Measurements from ENCODE around the gene VASN.

VASN gene

GRCh38 chr16:4364196-4365013 lies 7.2 kb upstream of the VASN start:
- DNase-seq (ENCODE audit: low spot score): no peak
- H3K4me2 ChIP-seq (ENCODE audit: insufficient read depth, low read length, poor library complexity, severe bottlenecking): no peak overlapping the region
- H2BK15ac ChIP-seq (ENCODE audit: low read length): peak overlapping the region; percentile 58
- no peaks in the 10 kb centered on the region for H3K9me3 ChIP-seq (replicated peaks in 1 of 2; ENCODE audit: control insufficient read depth in 2 of 2, insufficient read depth in 1 of 2, low read depth in 1 of 2, low read length in 2 of 2)
- H3K4me1 ChIP-seq (ENCODE audit: control insufficient read depth in 2 of 2, insufficient read depth in 1 of 2, low read depth in 1 of 2, low read length in 2 of 2): peaks cover 3 to 8% of the 10 kb centered on the region in 2 donors
- H3K36me3 ChIP-seq (replicated peaks in 1 of 2; ENCODE audit: control insufficient read depth in 2 of 2, insufficient read depth in 2 of 2, low read length in 2 of 2): no peaks in the 10 kb centered on the region
- no peak overlapping the region for H2BK12ac ChIP-seq (ENCODE audit: low read length)
- no peaks in the 10 kb centered on the region for H3K27me3 ChIP-seq (ENCODE audit: control insufficient read depth in 3 of 3, insufficient read depth in 3 of 3, low read depth in 1 of 3, low read length in 3 of 3)
- peak overlapping the region; percentile 56 for H3K14ac ChIP-seq (ENCODE audit: low read length)
- no peak overlapping the region for H2BK5ac ChIP-seq (ENCODE audit: low read length)
- no peak overlapping the region for H4K91ac ChIP-seq (ENCODE audit: low read depth, low read length, poor library complexity)
- no peak overlapping the region for H3K4me3 ChIP-seq (ENCODE audit: low read length in 2 of 2)
- H3K27ac ChIP-seq (replicated peaks; ENCODE audit: low read length): no peak overlapping the region
- H3K23ac ChIP-seq (ENCODE audit: low read depth, low read length, poor library complexity): peak overlapping the region; percentile 80
- H3K9ac ChIP-seq (ENCODE audit: low read depth, low read length, poor library complexity): no peak overlapping the region
- H3K18ac ChIP-seq (ENCODE audit: low read length): no peak overlapping the region
- no peak overlapping the region for H3K4ac ChIP-seq (ENCODE audit: low read length)
- no CpG with 5 or more reads among the region's 37 CpGs for WGBS, 2 donors (ENCODE audit: extremely low coverage in 2 of 2, insufficient read length in 2 of 2, insufficient replicate concordance in 1 of 2)
- no peaks in the 10 kb centered on the region for H3K79me1 ChIP-seq (ENCODE audit: low read depth, low read length)
- peak overlapping the region; percentile 56 for H2AK5ac ChIP-seq (ENCODE audit: low read depth, low read length)
- no peak overlapping the region for H2BK120ac ChIP-seq (ENCODE audit: low read depth, low read length)
- H2AFZ ChIP-seq (ENCODE audit: low read length): no peak overlapping the region
- no peak overlapping the region for H4K8ac ChIP-seq (ENCODE audit: low read depth, low read length)

GRCh38 chr16:4365014-4365406 lies 6.6 kb upstream of the VASN start:
- no peak overlapping the region for H3K9ac ChIP-seq (ENCODE audit: low read depth, low read length, poor library complexity)
- no peak overlapping the region for H3K4me2 ChIP-seq (ENCODE audit: insufficient read depth, low read length, poor library complexity, severe bottlenecking)
- no peak overlapping the region for H2BK15ac ChIP-seq (ENCODE audit: low read length)
- H4K91ac ChIP-seq (ENCODE audit: low read depth, low read length, poor library complexity): no peak overlapping the region
- peak overlapping the region; percentile 80 for H3K23ac ChIP-seq (ENCODE audit: low read depth, low read length, poor library complexity)
- H3K14ac ChIP-seq (ENCODE audit: low read length): no peak overlapping the region
- WGBS, 2 donors (ENCODE audit: extremely low coverage in 2 of 2, insufficient read length in 2 of 2, insufficient replicate concordance in 1 of 2): no CpG with 5 or more reads among the region's 10 CpGs
- no peak overlapping the region for H2BK12ac ChIP-seq (ENCODE audit: low read length)
- no peak overlapping the region for H4K8ac ChIP-seq (ENCODE audit: low read depth, low read length)
- H3K4me1 ChIP-seq (ENCODE audit: control insufficient read depth in 2 of 2, insufficient read depth in 1 of 2, low read depth in 1 of 2, low read length in 2 of 2): peaks cover 3 to 8% of the 10 kb centered on the region in 2 donors
- no peak overlapping the region for H3K27ac ChIP-seq (replicated peaks; ENCODE audit: low read length)
- no peak overlapping the region for H3K18ac ChIP-seq (ENCODE audit: low read length)
- DNase-seq (ENCODE audit: low spot score): no peak
- H3K36me3 ChIP-seq (replicated peaks in 1 of 2; ENCODE audit: control insufficient read depth in 2 of 2, insufficient read depth in 2 of 2, low read length in 2 of 2): no peaks in the 10 kb centered on the region
- no peak overlapping the region for H2BK120ac ChIP-seq (ENCODE audit: low read depth, low read length)
- no peak overlapping the region for H3K4ac ChIP-seq (ENCODE audit: low read length)
- no peak overlapping the region for H2AK5ac ChIP-seq (ENCODE audit: low read depth, low read length)
- H2AFZ ChIP-seq (ENCODE audit: low read length): no peak overlapping the region
- no peaks in the 10 kb centered on the region for H3K27me3 ChIP-seq (ENCODE audit: control insufficient read depth in 3 of 3, insufficient read depth in 3 of 3, low read depth in 1 of 3, low read length in 3 of 3)
- no peaks in the 10 kb centered on the region for H3K9me3 ChIP-seq (replicated peaks in 1 of 2; ENCODE audit: control insufficient read depth in 2 of 2, insufficient read depth in 1 of 2, low read depth in 1 of 2, low read length in 2 of 2)
- no peak overlapping the region for H2BK5ac ChIP-seq (ENCODE audit: low read length)
- no peak overlapping the region for H3K4me3 ChIP-seq (ENCODE audit: low read length in 2 of 2)
- H3K79me1 ChIP-seq (ENCODE audit: low read depth, low read length): no peaks in the 10 kb centered on the region

- DNase-seq (ENCODE audit: low spot score): no peak
- H3K36me3 ChIP-seq (replicated peaks in 1 of 2; ENCODE audit: control insufficient read depth in 2 of 2, insufficient read depth in 2 of 2, low read length in 2 of 2): no peaks in the 10 kb centered on the region
- no peaks in the 10 kb centered on the region for H3K9me3 ChIP-seq (replicated peaks in 1 of 2; ENCODE audit: control insufficient read depth in 2 of 2, insufficient read depth in 1 of 2, low read depth in 1 of 2, low read length in 2 of 2)
- no peak overlapping the region for H2AFZ ChIP-seq (ENCODE audit: low read length)
- peak overlapping the region; percentile 60 for H3K18ac ChIP-seq (ENCODE audit: low read length)
- H3K23ac ChIP-seq (ENCODE audit: low read depth, low read length, poor library complexity): no peak overlapping the region
- H4K8ac ChIP-seq (ENCODE audit: low read depth, low read length): no peak overlapping the region
- no peak overlapping the region for H3K4me3 ChIP-seq (ENCODE audit: low read length in 2 of 2)
- H3K27me3 ChIP-seq (ENCODE audit: control insufficient read depth in 3 of 3, insufficient read depth in 3 of 3, low read depth in 1 of 3, low read length in 3 of 3): no peaks in the 10 kb centered on the region
- peak overlapping the region; percentile 35 for H2BK120ac ChIP-seq (ENCODE audit: low read depth, low read length)
- no peak overlapping the region for H3K9ac ChIP-seq (ENCODE audit: low read depth, low read length, poor library complexity)
- H4K91ac ChIP-seq (ENCODE audit: low read depth, low read length, poor library complexity): no peak overlapping the region
- peak overlapping the region; percentile 70 for H2AK5ac ChIP-seq (ENCODE audit: low read depth, low read length)
- H3K14ac ChIP-seq (ENCODE audit: low read length): peak overlapping the region; percentile 75
- no peak overlapping the region for H3K4me2 ChIP-seq (ENCODE audit: insufficient read depth, low read length, poor library complexity, severe bottlenecking)
- H3K4ac ChIP-seq (ENCODE audit: low read length): no peak overlapping the region
- peaks cover 3 to 14% of the 10 kb centered on the region in 2 donors for H3K4me1 ChIP-seq (ENCODE audit: control insufficient read depth in 2 of 2, insufficient read depth in 1 of 2, low read depth in 1 of 2, low read length in 2 of 2)
- H2BK15ac ChIP-seq (ENCODE audit: low read length): no peak overlapping the region
- H3K27ac ChIP-seq (replicated peaks; ENCODE audit: low read length): no peak overlapping the region
- H2BK5ac ChIP-seq (ENCODE audit: low read length): no peak overlapping the region
- no CpG with 5 or more reads among the region's 12 CpGs for WGBS, 2 donors (ENCODE audit: extremely low coverage in 2 of 2, insufficient read length in 2 of 2, insufficient replicate concordance in 1 of 2)
- no peak overlapping the region for H2BK12ac ChIP-seq (ENCODE audit: low read length)
- H3K79me1 ChIP-seq (ENCODE audit: low read depth, low read length): no peaks in the 10 kb centered on the region
Measured at GRCh38 chr16:4365615-4366014, 6.0 kb upstream of the VASN start.

- Histone ChIP-seq H3K4me2 (ENCODE audit: insufficient read depth, low read length, poor library complexity, severe bottlenecking) (no peak overlapping the region), H3K79me1 (ENCODE audit: low read depth, low read length) (no peaks in the 10 kb centered on the region), H3K18ac (ENCODE audit: low read length) (peak overlapping the region; percentile 17), H3K9ac (ENCODE audit: low read depth, low read length, poor library complexity) (no peak overlapping the region), H2BK120ac (ENCODE audit: low read depth, low read length) (peak overlapping the region; percentile 35), H4K91ac (ENCODE audit: low read depth, low read length, poor library complexity) (no peak overlapping the region), H2AK5ac (ENCODE audit: low read depth, low read length) (peak overlapping the region; percentile 70), H2BK5ac (ENCODE audit: low read length) (no peak overlapping the region), H2BK15ac (ENCODE audit: low read length) (no peak overlapping the region), H3K9me3 (replicated peaks in 1 of 2; ENCODE audit: control insufficient read depth in 2 of 2, insufficient read depth in 1 of 2, low read depth in 1 of 2, low read length in 2 of 2) (no peaks in the 10 kb centered on the region), H4K8ac (ENCODE audit: low read depth, low read length) (no peak overlapping the region), H3K27me3 (ENCODE audit: control insufficient read depth in 3 of 3, insufficient read depth in 3 of 3, low read depth in 1 of 3, low read length in 3 of 3) (no peaks in the 10 kb centered on the region), H3K23ac (ENCODE audit: low read depth, low read length, poor library complexity) (no peak overlapping the region), H3K4me3 (ENCODE audit: low read length in 2 of 2) (no peak overlapping the region), H3K4ac (ENCODE audit: low read length) (peak overlapping the region; percentile 23), H3K4me1 (ENCODE audit: control insufficient read depth in 2 of 2, insufficient read depth in 1 of 2, low read depth in 1 of 2, low read length in 2 of 2) (peaks cover 3 to 18% of the 10 kb centered on the region in 2 donors), H2AFZ (ENCODE audit: low read length) (no peak overlapping the region), H3K27ac (replicated peaks; ENCODE audit: low read length) (no peak overlapping the region), H2BK12ac (ENCODE audit: low read length) (no peak overlapping the region), H3K14ac (ENCODE audit: low read length) (peak overlapping the region; percentile 75), H3K36me3 (replicated peaks in 1 of 2; ENCODE audit: control insufficient read depth in 2 of 2, insufficient read depth in 2 of 2, low read length in 2 of 2) (no peaks in the 10 kb centered on the region)
- no CpG with 5 or more reads among the region's 13 CpGs for WGBS, 2 donors (ENCODE audit: extremely low coverage in 2 of 2, insufficient read length in 2 of 2, insufficient replicate concordance in 1 of 2)
- no peak for DNase-seq (ENCODE audit: low spot score)
Measured at GRCh38 chr16:4366016-4366415, 5.6 kb upstream of the VASN start.
